Fibroblast of skin of right quadriceps (primary cell): Measurements from ENCODE around the gene SLC2A2.
A peak's percentile ranks its signal among the peaks of the same experiment; 100 is the strongest.
"Not testable (repeated sequence)": the region's sequence is repeated elsewhere in the genome, so short reads cannot be mapped to it uniquely, and the experiment has no call there.

Experiments
- DNase-seq: peaks from one replicate; pipeline ENCODE4 v3.0.0-alpha.2; 2013

SLC2A2 gene

GRCh38 chr3:170980399-170980798, 46.1 kb downstream of the SLC2A2 start:
- DNase-seq = no peak

GRCh38 chr3:170977949-170978745, 48.4 kb downstream of the SLC2A2 start:
- DNase-seq = peak; percentile 69

GRCh38 chr3:170976190-170976519, 50.4 kb downstream of the SLC2A2 start:
- DNase-seq = peak; percentile 50

GRCh38 chr3:170975283-170976189, 51.0 kb downstream of the SLC2A2 start:
- DNase-seq = no peak

- no peak for DNase-seq
Measured at GRCh38 chr3:170974872-170975271, 51.6 kb downstream of the SLC2A2 start.

GRCh38 chr3:170972917-170973316, 53.6 kb downstream of the SLC2A2 start:
- DNase-seq = not testable (repeated sequence)

GRCh38 chr3:170967126-170967525, 59.4 kb downstream of the SLC2A2 start:
- no peak for DNase-seq

GRCh38 chr3:170966495-170966894, 60.0 kb downstream of the SLC2A2 start:
- no peak for DNase-seq

- DNase-seq = no peak
Measured at GRCh38 chr3:170962411-170962810, 64.1 kb downstream of the SLC2A2 start.

GRCh38 chr3:170961616-170962400, 64.7 kb downstream of the SLC2A2 start:
- DNase-seq = peak; percentile 56

- DNase-seq = no peak
Measured at GRCh38 chr3:170959457-170959856, 67.1 kb downstream of the SLC2A2 start.

- DNase-seq = no peak
Measured at GRCh38 chr3:170956647-170957046, 69.9 kb downstream of the SLC2A2 start.

- no peak for DNase-seq
Measured at GRCh38 chr3:170953736-170954135, 72.8 kb downstream of the SLC2A2 start.

GRCh38 chr3:170953229-170953628, 73.3 kb downstream of the SLC2A2 start:
- no peak for DNase-seq

GRCh38 chr3:170949211-170949610, 77.3 kb downstream of the SLC2A2 start:
- DNase-seq = no peak

- no peak for DNase-seq
Measured at GRCh38 chr3:170947018-170947769, 79.3 kb downstream of the SLC2A2 start.
